C4-2B (cell line): ENCODE results near the gene GSPT1.

Experiments used
- ZFX ChIP-seq: fragments of 450-650 bp; IDR thresholded peaks from 2 replicates; pipeline ENCODE4 v1.6.1; 2017
- TF ChIP-seq, protein P1 (sequence below): fragments of 450-650 bp; conservative IDR thresholded peaks from 2 replicates; pipeline ENCODE4 v1.5.1; 2017; ENCODE audit warnings: mild to moderate bottlenecking

- TF ChIP-seq, protein P1, sequence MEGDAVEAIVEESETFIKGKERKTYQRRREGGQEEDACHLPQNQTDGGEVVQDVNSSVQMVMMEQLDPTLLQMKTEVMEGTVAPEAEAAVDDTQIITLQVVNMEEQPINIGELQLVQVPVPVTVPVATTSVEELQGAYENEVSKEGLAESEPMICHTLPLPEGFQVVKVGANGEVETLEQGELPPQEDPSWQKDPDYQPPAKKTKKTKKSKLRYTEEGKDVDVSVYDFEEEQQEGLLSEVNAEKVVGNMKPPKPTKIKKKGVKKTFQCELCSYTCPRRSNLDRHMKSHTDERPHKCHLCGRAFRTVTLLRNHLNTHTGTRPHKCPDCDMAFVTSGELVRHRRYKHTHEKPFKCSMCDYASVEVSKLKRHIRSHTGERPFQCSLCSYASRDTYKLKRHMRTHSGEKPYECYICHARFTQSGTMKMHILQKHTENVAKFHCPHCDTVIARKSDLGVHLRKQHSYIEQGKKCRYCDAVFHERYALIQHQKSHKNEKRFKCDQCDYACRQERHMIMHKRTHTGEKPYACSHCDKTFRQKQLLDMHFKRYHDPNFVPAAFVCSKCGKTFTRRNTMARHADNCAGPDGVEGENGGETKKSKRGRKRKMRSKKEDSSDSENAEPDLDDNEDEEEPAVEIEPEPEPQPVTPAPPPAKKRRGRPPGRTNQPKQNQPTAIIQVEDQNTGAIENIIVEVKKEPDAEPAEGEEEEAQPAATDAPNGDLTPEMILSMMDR = no peak
- no peak for TF ChIP-seq ZFX
Measured at GRCh38 chr16:11896486-11897176, 19.1 kb downstream of the GSPT1 start.
